ENCODE measurements around the gene ITLN1. TPM values are rescaled to one million over a fixed set of nuclear protein-coding genes. Genes with fewer than 3 reads are reported as not detected.

Gene ITLN1
- total RNA-seq, 4 donors from 2014 or later, result not detected

DNA sequence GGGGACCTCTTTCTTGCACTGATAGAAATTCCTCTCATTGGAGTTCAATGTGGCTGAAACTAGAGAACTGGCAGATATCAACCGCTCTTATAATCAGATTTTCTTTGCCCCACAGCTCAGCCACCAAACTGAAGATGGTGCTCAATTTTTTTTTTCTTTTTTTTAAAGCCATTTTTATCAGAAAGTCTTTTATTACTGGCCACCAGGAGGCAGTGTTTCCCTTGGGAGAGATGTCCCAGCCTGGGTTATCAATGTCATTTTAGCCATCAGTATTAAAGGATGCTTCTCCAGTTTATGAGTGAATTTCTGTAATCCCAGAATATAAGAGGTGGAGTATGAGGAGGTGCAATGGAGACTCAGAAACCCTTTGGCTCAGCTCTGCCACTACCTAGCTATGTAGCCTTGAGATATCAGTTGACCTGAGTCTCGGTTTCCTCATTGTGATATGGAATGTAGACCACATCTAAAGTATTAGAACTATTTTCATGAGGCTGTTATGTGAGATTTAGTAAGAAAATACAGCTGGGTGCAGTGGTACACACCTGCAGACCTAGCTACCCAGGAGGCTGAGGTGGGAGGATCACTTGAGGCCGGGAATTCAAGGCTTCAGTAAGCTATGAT is 49.9 kb downstream of the ITLN1 start:
- no peak for DNase-seq (ENCODE audit: low spot score in 2 of 2)
- no peak overlapping the region for H3K4me3 ChIP-seq (ENCODE audit: low read depth, poor library complexity, severe bottlenecking)
- intact Hi-C loops (cut with DNase I; ENCODE audit: low total_unique reads), result loop anchor here (10.0 kb wide), 2 partner anchors 120 to 160 kb away; partner anchors contain the start of gene ITLN2
- TF ChIP-seq POLR2A (IDR thresholded peaks at IDR 0.05), result no peak
- TF ChIP-seq, protein P1, sequence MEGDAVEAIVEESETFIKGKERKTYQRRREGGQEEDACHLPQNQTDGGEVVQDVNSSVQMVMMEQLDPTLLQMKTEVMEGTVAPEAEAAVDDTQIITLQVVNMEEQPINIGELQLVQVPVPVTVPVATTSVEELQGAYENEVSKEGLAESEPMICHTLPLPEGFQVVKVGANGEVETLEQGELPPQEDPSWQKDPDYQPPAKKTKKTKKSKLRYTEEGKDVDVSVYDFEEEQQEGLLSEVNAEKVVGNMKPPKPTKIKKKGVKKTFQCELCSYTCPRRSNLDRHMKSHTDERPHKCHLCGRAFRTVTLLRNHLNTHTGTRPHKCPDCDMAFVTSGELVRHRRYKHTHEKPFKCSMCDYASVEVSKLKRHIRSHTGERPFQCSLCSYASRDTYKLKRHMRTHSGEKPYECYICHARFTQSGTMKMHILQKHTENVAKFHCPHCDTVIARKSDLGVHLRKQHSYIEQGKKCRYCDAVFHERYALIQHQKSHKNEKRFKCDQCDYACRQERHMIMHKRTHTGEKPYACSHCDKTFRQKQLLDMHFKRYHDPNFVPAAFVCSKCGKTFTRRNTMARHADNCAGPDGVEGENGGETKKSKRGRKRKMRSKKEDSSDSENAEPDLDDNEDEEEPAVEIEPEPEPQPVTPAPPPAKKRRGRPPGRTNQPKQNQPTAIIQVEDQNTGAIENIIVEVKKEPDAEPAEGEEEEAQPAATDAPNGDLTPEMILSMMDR (IDR thresholded peaks at IDR 0.05), result no peak
- WGBS, 2 donors, result 76 to 77% methylated on average over 3 of the region's 3 CpGs

- TF ChIP-seq, protein P1 (IDR thresholded peaks at IDR 0.05), result no peak
- TF ChIP-seq POLR2A (IDR thresholded peaks at IDR 0.05), result no peak
- peak; percentile 39 to 89 for DNase-seq (ENCODE audit: low spot score in 2 of 2)
- no peak overlapping the region for H3K4me3 ChIP-seq (ENCODE audit: low read depth, poor library complexity, severe bottlenecking)
- intact Hi-C loops (cut with DNase I; ENCODE audit: low total_unique reads), result loop anchor here (10.0 kb wide), 2 partner anchors 124 to 156 kb away; partner anchors contain the start of gene ITLN2
- 49 to 57% methylated on average over 8 of the region's 8 CpGs for WGBS, 2 donors
Measured at GRCh38 chr1:160830321-160831153, 54.4 kb downstream of the ITLN1 start.

DNA sequence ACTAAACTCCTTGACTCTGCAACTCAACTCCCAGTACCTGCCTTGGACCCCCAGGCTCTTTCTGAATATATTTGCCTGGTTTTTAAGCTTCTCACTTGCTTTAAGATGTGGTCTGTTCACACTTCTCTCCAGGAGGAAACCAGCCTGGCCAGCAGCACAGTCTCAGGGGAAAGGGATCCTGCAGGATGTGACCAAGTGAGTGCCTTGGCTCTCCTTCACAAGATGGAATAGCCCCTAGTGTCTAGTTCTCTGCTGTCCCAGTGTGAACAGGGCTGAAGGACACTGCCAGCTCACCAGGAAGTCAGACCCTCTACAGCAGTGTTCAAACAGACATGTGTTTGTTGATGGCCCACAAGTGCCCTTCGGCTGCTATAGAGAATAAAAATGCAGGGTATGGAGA is 55.2 kb downstream of the ITLN1 start:
- intact Hi-C loops (cut with DNase I; ENCODE audit: low total_unique reads), result loop anchor here (10.0 kb wide), 2 partner anchors 125 to 155 kb away; partner anchors contain the start of gene ITLN2
- no peak for DNase-seq (ENCODE audit: low spot score in 2 of 2)
- no peak overlapping the region for H3K4me3 ChIP-seq (ENCODE audit: low read depth, poor library complexity, severe bottlenecking)
- no peak for TF ChIP-seq POLR2A (IDR thresholded peaks at IDR 0.05)
- TF ChIP-seq, protein P1 (IDR thresholded peaks at IDR 0.05), result no peak
- 80 to 93% methylated on average over 1 of the region's 1 CpG for WGBS, 2 donors

- no peak overlapping the region for H3K4me3 ChIP-seq (ENCODE audit: low read depth, poor library complexity, severe bottlenecking)
- intact Hi-C loops (cut with DNase I; ENCODE audit: low total_unique reads), result no loop called here
- TF ChIP-seq POLR2A (IDR thresholded peaks at IDR 0.05), result no peak
- TF ChIP-seq, protein P1 (IDR thresholded peaks at IDR 0.05), result no peak
- WGBS, 2 donors, result 78 to 88% methylated on average over 2 of the region's 2 CpGs
- DNase-seq (ENCODE audit: low spot score in 2 of 2), result no peak
Measured at GRCh38 chr1:160827418-160827817, 57.6 kb downstream of the ITLN1 start.

GRCh38 chr1:160826546-160826945 is 58.4 kb downstream of the ITLN1 start:
- H3K4me3 ChIP-seq (ENCODE audit: low read depth, poor library complexity, severe bottlenecking), result no peak overlapping the region
- intact Hi-C loops (cut with DNase I; ENCODE audit: low total_unique reads), result no loop called here
- WGBS, 2 donors, result 92 to 94% methylated on average over 1 of the region's 1 CpG
- TF ChIP-seq, protein P1 (IDR thresholded peaks at IDR 0.05), result no peak
- TF ChIP-seq POLR2A (IDR thresholded peaks at IDR 0.05), result no peak
- DNase-seq (ENCODE audit: low spot score in 2 of 2), result no peak

Other genes with a start within 250 kb of the ITLN1 start
- gene SLAMF1, start 238.1 kb downstream of the ITLN1 start, total RNA-seq, result 1 to 10 TPM in 2 of 4 donors, under 1 TPM in 1, not detected in 1; 0.42 to 7.1 (median 4.4) TPM
- gene CD48, start 173.4 kb downstream of the ITLN1 start, total RNA-seq, result 1 to 10 TPM in 3 of 4 donors, under 1 TPM in 1; 0.53 to 4.3 (median 1.5) TPM
- 1 to 10 TPM in 3 of 4 donors, under 1 TPM in 1; 0.91 to 8.0 (median 4.5) TPM for gene SLAMF7, start 145.9 kb downstream of the ITLN1 start, total RNA-seq
- 1 to 10 TPM in 2 of 4 donors, under 1 TPM in 2; 0.23 to 1.6 (median 0.84) TPM for gene LY9, start 89.0 kb downstream of the ITLN1 start, total RNA-seq
- under 1 TPM in 3 of 4 donors, not detected in 1; 0.25 to 0.63 (median 0.34) TPM for gene CD244, start 22.3 kb downstream of the ITLN1 start, total RNA-seq
- gene ITLN2, start 69.6 kb upstream of the ITLN1 start, total RNA-seq, result 1 to 10 TPM in 2 of 4 donors, not detected in 2; 1.0 to 1.2 TPM
- gene F11R, start 136.0 kb upstream of the ITLN1 start, total RNA-seq, result 100 to 1,000 TPM in 2 of 4 donors, 10 to 100 TPM in 2; 68.4 to 125 (median 97.5) TPM
- gene TSTD1, start 153.8 kb upstream of the ITLN1 start, total RNA-seq, result 100 to 1,000 TPM in 3 of 4 donors, 10 to 100 TPM in 1; 94.9 to 136 (median 107) TPM
- gene USF1, start 160.8 kb upstream of the ITLN1 start, total RNA-seq, result 10 to 100 TPM; 35.3 to 59.4 (median 43.3) TPM
- 10 to 100 TPM in 2 of 4 donors, 1 to 10 TPM in 2; 8.5 to 14.8 (median 9.9) TPM for gene ARHGAP30, start 184.7 kb upstream of the ITLN1 start, total RNA-seq
- 100 to 1,000 TPM; 176 to 239 (median 208) TPM for gene NECTIN4, start 204.4 kb upstream of the ITLN1 start, total RNA-seq
- 1 to 10 TPM in 2 of 4 donors, under 1 TPM in 2; 0.42 to 4.2 (median 1.9) TPM for gene KLHDC9, start 213.2 kb upstream of the ITLN1 start, total RNA-seq
- 10 to 100 TPM; 19.3 to 24.7 (median 22.4) TPM for gene PFDN2, start 232.9 kb upstream of the ITLN1 start, total RNA-seq
- gene NIT1, start 232.9 kb upstream of the ITLN1 start, total RNA-seq, result 10 to 100 TPM; 26.6 to 35.8 (median 30.2) TPM
- 10 to 100 TPM; 26.6 to 38.2 (median 29.6) TPM for gene DEDD, start 247.5 kb upstream of the ITLN1 start, total RNA-seq